ENCODE data around the gene ACO2. TPM values are rescaled to one million over a fixed set of nuclear protein-coding genes. Genes with fewer than 3 reads are reported as not detected.

The ACO2 gene
- total and polyA plus RNA-seq, 2 of the 13 experiments (the other 11 are each of a cell fraction or from before 2014, with no cell fraction given) = 19.2 to 45.6 TPM

DNA sequence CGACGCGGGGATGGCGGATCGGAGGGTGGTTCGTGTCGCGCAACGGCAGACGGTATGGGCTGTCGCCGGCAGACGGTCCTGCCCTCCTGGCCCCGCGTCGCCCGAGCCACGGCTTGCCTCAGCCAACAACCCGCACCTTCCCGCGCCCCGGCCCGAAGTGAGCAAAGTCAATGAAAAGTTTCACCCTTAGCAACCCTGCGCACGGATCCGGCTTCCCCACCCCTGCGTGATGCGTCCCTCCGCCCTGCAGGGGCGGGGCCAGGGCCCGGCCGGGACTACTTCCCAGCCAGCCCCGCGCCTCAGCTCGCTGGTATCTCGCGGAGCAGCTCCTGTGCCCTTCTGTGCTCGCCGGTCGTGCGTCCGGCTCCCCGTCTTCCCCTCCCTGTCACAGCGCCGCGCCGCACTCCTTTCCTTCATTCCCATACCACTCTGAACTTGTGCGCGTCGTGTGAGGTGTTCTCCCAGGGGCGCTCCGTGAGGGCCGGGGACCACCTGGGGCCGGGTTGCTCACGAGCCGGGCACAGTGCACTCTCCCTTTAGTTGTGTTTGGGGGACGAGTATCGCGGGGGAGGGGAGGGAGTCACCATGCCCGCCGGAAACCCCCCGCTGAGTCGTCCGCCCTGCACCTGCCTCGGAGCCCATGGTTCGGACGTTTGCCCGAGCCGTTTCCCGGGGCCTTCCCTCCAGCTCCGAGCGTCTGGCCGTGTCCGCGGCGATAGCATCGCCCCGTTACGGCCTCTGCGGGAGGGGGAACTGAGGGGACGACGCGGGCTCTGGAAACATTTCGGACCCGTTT is 22.1 kb upstream of the ACO2 start, which contains the start of gene TOB2 (continued):
- TF ChIP-seq ZBTB25 (CRISPR knock-in tag; IDR thresholded peaks at IDR 0.05) = peak; percentile 96
- TF ChIP-seq FOXA3 (CRISPR knock-in tag; IDR thresholded peaks at IDR 0.05) = peak; percentile 86
- TF ChIP-seq KLF11 (CRISPR knock-in tag; IDR thresholded peaks at IDR 0.05) = peak; percentile 94; the same call in 1 of the 2 replicates
- peak; percentile 31; the same call in 1 of the 2 replicates for TF ChIP-seq ZBTB1 (CRISPR knock-in tag; IDR thresholded peaks at IDR 0.05; ENCODE audit: borderline replicate concordance)
- TF ChIP-seq ELF4 (CRISPR knock-in tag; IDR thresholded peaks at IDR 0.05; ENCODE audit: borderline replicate concordance) = peak; percentile 59; the same call in 1 of the 2 replicates
- peak; percentile 83; the same call in 1 of the 2 replicates for TF ChIP-seq ZNF572 (CRISPR knock-in tag; IDR thresholded peaks at IDR 0.05)
- peak; percentile 57 for TF ChIP-seq PTBP1 (IDR thresholded peaks at IDR 0.05; ENCODE audit: low read depth, low read length, poor library complexity, severe bottlenecking)
- TF ChIP-seq NFYC (CRISPR knock-in tag; IDR thresholded peaks at IDR 0.05) = peak; percentile 54
- peak in 1 of 2 experiments; percentile 99; a peak in 2 of 4 replicates for TF ChIP-seq KLF16 (CRISPR knock-in tag; IDR thresholded peaks at IDR 0.05)
- TF ChIP-seq, protein P1, sequence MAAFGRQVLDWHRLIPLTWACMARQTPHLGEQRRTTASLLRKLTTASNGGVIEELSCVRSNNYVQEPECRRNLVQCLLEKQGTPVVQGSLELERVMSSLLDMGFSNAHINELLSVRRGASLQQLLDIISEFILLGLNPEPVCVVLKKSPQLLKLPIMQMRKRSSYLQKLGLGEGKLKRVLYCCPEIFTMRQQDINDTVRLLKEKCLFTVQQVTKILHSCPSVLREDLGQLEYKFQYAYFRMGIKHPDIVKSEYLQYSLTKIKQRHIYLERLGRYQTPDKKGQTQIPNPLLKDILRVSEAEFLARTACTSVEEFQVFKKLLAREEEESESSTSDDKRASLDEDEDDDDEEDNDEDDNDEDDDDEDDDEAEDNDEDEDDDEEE (CRISPR knock-in tag; IDR thresholded peaks at IDR 0.05) = peak; percentile 74
- TF ChIP-seq HNRNPH1 (optimal IDR thresholded peaks at IDR 0.05; ENCODE audit: low read depth, low read length) = peak; percentile 99
- peak; percentile 62 for TF ChIP-seq CCAR2 (optimal IDR thresholded peaks at IDR 0.05; ENCODE audit: low read depth, low read length)
- TF ChIP-seq HOXA5 (CRISPR knock-in tag; IDR thresholded peaks at IDR 0.05) = peak; percentile 98
- peak; percentile 93 for TF ChIP-seq KMT2A (CRISPR knock-in tag; IDR thresholded peaks at IDR 0.05)
- TF ChIP-seq TRIM22 (IDR thresholded peaks at IDR 0.05) = no peak
- TF ChIP-seq ZNF770 (CRISPR knock-in tag; IDR thresholded peaks at IDR 0.05) = peak; percentile 76
- peak; percentile 98 for TF ChIP-seq CCDC6 (CRISPR knock-in tag; IDR thresholded peaks at IDR 0.05)
- peak; percentile 96 for TF ChIP-seq ZNF557 (CRISPR knock-in tag; IDR thresholded peaks at IDR 0.05)
- peak; percentile 91 for TF ChIP-seq MAX (IDR thresholded peaks at IDR 0.05)
- no peak for TF ChIP-seq ZFP62 (CRISPR knock-in tag; IDR thresholded peaks at IDR 0.05)
- TF ChIP-seq HDAC2 (CRISPR knock-in tag; IDR thresholded peaks at IDR 0.05) = peak; percentile 83
- no peak for TF ChIP-seq IKZF1 (IDR thresholded peaks at IDR 0.05)
- peak; percentile 50 for TF ChIP-seq ZEB1 (IDR thresholded peaks at IDR 0.05; ENCODE audit: insufficient replicate concordance, low read depth)
- peak; percentile 94 for TF ChIP-seq CHCHD3 (CRISPR knock-in tag; IDR thresholded peaks at IDR 0.05)
- TF ChIP-seq AKAP8 (CRISPR knock-in tag; IDR thresholded peaks at IDR 0.05) = peak; percentile 98
- no peak; the same call in none of the 2 replicates for TF ChIP-seq NCOA5 (CRISPR knock-in tag; IDR thresholded peaks at IDR 0.05)
- peak; percentile 73 for TF ChIP-seq RFX1 (IDR thresholded peaks at IDR 0.05)

Data from HepG2 (cell line).